Activated T-helper 2 cell treated with anti-CD3 and anti-CD28 coated beads, Interferon-gamma antibody, Interleukin-2, Interleukin-4, amounts not matched to agents 10 μg/mL and 5 μg/mL and 100 μg/mL, durations not matched to agents 14 hours and 24 hours and 36 hours (primary cell): ENCODE results near the gene RGS6. TPM values are rescaled to one million over a fixed set of nuclear protein-coding genes. Genes with fewer than 3 reads are reported as not detected.

Source experiments
- DNase-seq: peaks from one replicate; pipeline ENCODE4 v3.0.0; 2021; ENCODE audit warnings: low spot score
- H3K27ac Mint-ChIP-seq: one replicate; pipeline ENCODE4 v1.8.0; 2021; ENCODE audit warnings: mixed read lengths
- H3K27me3 Mint-ChIP-seq: one replicate; pipeline ENCODE4 v1.8.0; 2021; ENCODE audit warnings: low read depth, mixed read lengths
- H3K36me3 Mint-ChIP-seq: one replicate; pipeline ENCODE4 v1.8.0; 2021; ENCODE audit warnings: low read depth, mixed read lengths
- H3K4me1 Mint-ChIP-seq: one replicate; pipeline ENCODE4 v1.8.0; 2021; ENCODE audit warnings: low read depth, mixed read lengths
- H3K4me3 Mint-ChIP-seq: one replicate; pipeline ENCODE4 v1.8.0; 2021; ENCODE audit warnings: low read depth, mild to moderate bottlenecking, moderate library complexity, mixed read lengths
- H3K9me3 Mint-ChIP-seq: one replicate; pipeline ENCODE4 v1.8.0; 2021; ENCODE audit warnings: mixed read lengths
- intact Hi-C: fragments of 100-400 bp; cut with micrococcal nuclease; formaldehyde crosslinking; loops from one replicate; pipeline ENCODE4 v1.15.1; 2023
- total RNA-seq: library from RNA; stranded (reverse); gene quantifications from 2 replicates; pipeline ENCODE4 v1.2.3, GENCODE V29; 2022

The RGS6 gene
- total RNA-seq, 1 donor from 2014 or later, result 3.7 TPM

- intact Hi-C loops, result no loop called here
- Mint-ChIP-seq H3K36me3 (no peaks in the 10 kb centered on the region), H3K4me3 (no peak overlapping the region), H3K27me3 (peaks cover 28% of the 10 kb centered on the region), H3K9me3 (peaks cover 3% of the 10 kb centered on the region), H3K4me1 (peaks cover 27% of the 10 kb centered on the region), H3K27ac (no peak overlapping the region)
- DNase-seq, result no peak
These were observed 472.8 kb downstream of the RGS6 start for GRCh38 chr14:72404998-72405397.

- H3K9me3 Mint-ChIP-seq, result peaks cover 3% of the 10 kb centered on the region
- H3K4me3 Mint-ChIP-seq, result no peak overlapping the region
- intact Hi-C loops, result no loop called here
- no peak overlapping the region for H3K27ac Mint-ChIP-seq
- no peak for DNase-seq
- H3K36me3 Mint-ChIP-seq, result no peaks in the 10 kb centered on the region
- peaks cover 10% of the 10 kb centered on the region for H3K4me1 Mint-ChIP-seq
- peaks cover 34% of the 10 kb centered on the region for H3K27me3 Mint-ChIP-seq
These were observed 475.8 kb downstream of the RGS6 start for GRCh38 chr14:72408020-72408419.

- DNase-seq, result no peak
- intact Hi-C loops, result no loop called here
- H3K27me3 Mint-ChIP-seq, result peaks cover 31% of the 10 kb centered on the region
- peaks cover 6% of the 10 kb centered on the region for H3K4me1 Mint-ChIP-seq
- H3K9me3 Mint-ChIP-seq, result peaks cover 5% of the 10 kb centered on the region
- no peaks in the 10 kb centered on the region for H3K36me3 Mint-ChIP-seq
- H3K4me3 Mint-ChIP-seq, result no peak overlapping the region
- no peak overlapping the region for H3K27ac Mint-ChIP-seq
These were observed 476.8 kb downstream of the RGS6 start for GRCh38 chr14:72409047-72409446.

DNA sequence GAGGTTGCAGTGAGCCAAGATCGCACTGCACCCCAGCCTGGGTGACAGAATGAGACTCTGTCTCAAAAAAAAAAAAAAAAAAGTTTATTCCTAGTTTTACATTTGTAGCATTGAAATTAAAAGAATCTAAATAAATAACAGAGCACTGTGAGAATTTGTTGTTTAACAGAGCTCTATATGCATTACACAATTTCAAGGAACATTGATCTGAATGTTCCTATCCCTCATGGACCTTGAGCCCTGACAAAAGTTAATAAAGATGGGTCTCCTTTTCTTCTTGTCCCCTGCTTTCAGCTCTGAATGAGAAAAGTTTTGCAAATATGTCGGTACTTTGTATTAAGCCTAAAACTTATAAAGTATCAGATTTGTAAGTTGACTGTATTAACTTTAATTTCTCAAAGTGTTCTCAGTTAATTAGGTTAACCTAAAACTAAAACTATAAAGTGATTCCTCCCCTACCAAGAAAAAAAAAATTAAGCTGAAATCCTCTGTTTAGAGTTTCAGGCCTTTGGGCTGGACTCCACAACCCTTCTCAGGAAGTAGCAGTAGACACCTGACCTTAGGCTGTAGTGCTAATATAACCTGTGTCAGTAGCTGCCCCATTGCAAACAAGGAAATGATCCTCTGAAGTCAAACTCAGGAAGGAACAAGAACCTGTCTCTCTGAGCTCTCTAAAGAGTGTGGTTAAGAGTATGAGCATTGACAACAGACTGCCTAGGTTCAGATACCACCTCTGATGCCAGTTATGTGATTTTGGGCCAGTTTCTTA is 484.0 kb downstream of the RGS6 start:
- no peak for DNase-seq
- H3K27ac Mint-ChIP-seq, result no peak overlapping the region
- H3K4me1 Mint-ChIP-seq, result peaks cover 11% of the 10 kb centered on the region
- peaks cover 30% of the 10 kb centered on the region for H3K27me3 Mint-ChIP-seq
- H3K4me3 Mint-ChIP-seq, result no peak overlapping the region
- H3K36me3 Mint-ChIP-seq, result no peaks in the 10 kb centered on the region
- peaks cover 12% of the 10 kb centered on the region for H3K9me3 Mint-ChIP-seq
- intact Hi-C loops, result no loop called here

GRCh38 chr14:72416892-72417291 is 484.7 kb downstream of the RGS6 start:
- Mint-ChIP-seq H3K4me3 (no peak overlapping the region), H3K4me1 (peaks cover 14% of the 10 kb centered on the region), H3K27me3 (peaks cover 30% of the 10 kb centered on the region), H3K27ac (no peak overlapping the region), H3K9me3 (peaks cover 12% of the 10 kb centered on the region), H3K36me3 (no peaks in the 10 kb centered on the region)
- no peak for DNase-seq
- intact Hi-C loops, result no loop called here

GRCh38 chr14:72418806-72419205 is 486.6 kb downstream of the RGS6 start:
- peaks cover 26% of the 10 kb centered on the region for H3K27me3 Mint-ChIP-seq
- H3K9me3 Mint-ChIP-seq, result peaks cover 12% of the 10 kb centered on the region
- DNase-seq, result no peak
- H3K4me1 Mint-ChIP-seq, result peaks cover 16% of the 10 kb centered on the region
- H3K4me3 Mint-ChIP-seq, result no peak overlapping the region
- H3K27ac Mint-ChIP-seq, result no peak overlapping the region
- intact Hi-C loops, result no loop called here
- H3K36me3 Mint-ChIP-seq, result peaks cover 8% of the 10 kb centered on the region

- Mint-ChIP-seq H3K36me3 (peaks cover 8% of the 10 kb centered on the region), H3K27ac (no peak overlapping the region), H3K4me3 (no peak overlapping the region), H3K9me3 (peaks cover 8% of the 10 kb centered on the region), H3K27me3 (peaks cover 26% of the 10 kb centered on the region), H3K4me1 (peaks cover 16% of the 10 kb centered on the region)
- intact Hi-C loops, result no loop called here
- DNase-seq, result no peak
These were observed 487.1 kb downstream of the RGS6 start for GRCh38 chr14:72419226-72419775.

GRCh38 chr14:72420749-72421474 is 488.7 kb downstream of the RGS6 start:
- no peak overlapping the region for H3K4me3 Mint-ChIP-seq
- peak; percentile 71 for DNase-seq
- peaks cover 16% of the 10 kb centered on the region for H3K4me1 Mint-ChIP-seq
- peaks cover 8% of the 10 kb centered on the region for H3K36me3 Mint-ChIP-seq
- no peak overlapping the region for H3K27ac Mint-ChIP-seq
- peaks cover 27% of the 10 kb centered on the region for H3K27me3 Mint-ChIP-seq
- peaks cover 3% of the 10 kb centered on the region for H3K9me3 Mint-ChIP-seq
- intact Hi-C loops, result loop anchor here (5.0 kb wide), 2 partner anchors 129 to 489 kb away; partner anchors contain the start of gene RGS6

- intact Hi-C loops, result loop anchor here (5.0 kb wide), 2 partner anchors 132 to 492 kb away; partner anchors contain the start of gene RGS6
- H3K36me3 Mint-ChIP-seq, result peaks cover 21% of the 10 kb centered on the region
- no peak overlapping the region for H3K4me3 Mint-ChIP-seq
- peaks cover 11% of the 10 kb centered on the region for H3K4me1 Mint-ChIP-seq
- peaks cover 14% of the 10 kb centered on the region for H3K9me3 Mint-ChIP-seq
- no peak overlapping the region for H3K27ac Mint-ChIP-seq
- peaks cover 30% of the 10 kb centered on the region for H3K27me3 Mint-ChIP-seq
- DNase-seq, result no peak
These were observed 491.7 kb downstream of the RGS6 start for GRCh38 chr14:72423957-72424356.

- intact Hi-C loops, result no loop called here
- no peak overlapping the region for H3K27ac Mint-ChIP-seq
- peaks cover 11% of the 10 kb centered on the region for H3K27me3 Mint-ChIP-seq
- H3K9me3 Mint-ChIP-seq, result peaks cover 30% of the 10 kb centered on the region
- DNase-seq, result no peak
- H3K4me1 Mint-ChIP-seq, result peaks cover 17% of the 10 kb centered on the region
- H3K4me3 Mint-ChIP-seq, result no peak overlapping the region
- H3K36me3 Mint-ChIP-seq, result peaks cover 49% of the 10 kb centered on the region
These were observed 498.2 kb downstream of the RGS6 start for GRCh38 chr14:72430457-72430856.

DNA sequence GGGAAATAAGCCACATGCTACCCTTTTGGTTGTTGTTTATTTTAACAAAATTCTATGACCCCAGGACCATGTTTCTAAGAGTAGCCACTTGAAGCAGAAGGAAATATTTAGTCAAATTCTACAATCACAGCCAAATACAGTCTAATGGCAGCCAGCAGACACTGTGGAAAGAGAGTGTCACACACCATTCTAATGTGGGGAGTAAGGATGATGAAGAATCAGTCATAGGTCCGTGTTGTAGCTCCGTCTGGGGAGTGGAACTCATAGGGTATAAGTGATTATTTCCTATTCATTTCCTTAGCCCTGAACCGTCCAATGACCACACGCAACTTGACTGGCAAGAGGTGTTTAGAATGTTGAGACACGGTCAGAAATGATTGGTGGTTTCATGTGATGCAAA is 500.5 kb downstream of the RGS6 start:
- H3K9me3 Mint-ChIP-seq, result peaks cover 24% of the 10 kb centered on the region
- H3K4me3 Mint-ChIP-seq, result no peak overlapping the region
- H3K36me3 Mint-ChIP-seq, result peaks cover 59% of the 10 kb centered on the region
- DNase-seq, result no peak
- peaks cover 34% of the 10 kb centered on the region for H3K4me1 Mint-ChIP-seq
- no peak overlapping the region for H3K27ac Mint-ChIP-seq
- intact Hi-C loops, result no loop called here
- peaks cover 7% of the 10 kb centered on the region for H3K27me3 Mint-ChIP-seq

GRCh38 chr14:72433511-72433910 is 501.3 kb downstream of the RGS6 start:
- H3K4me1 Mint-ChIP-seq, result peaks cover 42% of the 10 kb centered on the region
- DNase-seq, result no peak

GRCh38 chr14:72434856-72435255 is 502.6 kb downstream of the RGS6 start:
- intact Hi-C loops, result loop anchor here (5.0 kb wide), 1 partner anchor 157 kb away; no protein-coding TSS in a partner anchor
- peaks cover 55% of the 10 kb centered on the region for H3K4me1 Mint-ChIP-seq
- H3K36me3 Mint-ChIP-seq, result peaks cover 52% of the 10 kb centered on the region
- peaks cover 2% of the 10 kb centered on the region for H3K27me3 Mint-ChIP-seq
- no peak for DNase-seq
- no peak overlapping the region for H3K4me3 Mint-ChIP-seq
- H3K9me3 Mint-ChIP-seq, result peaks cover 8% of the 10 kb centered on the region
- H3K27ac Mint-ChIP-seq, result no peak overlapping the region

More at GRCh38 chr14:72433511-72433910, 501.3 kb downstream of the RGS6 start:
- peaks cover 17% of the 10 kb centered on the region for H3K9me3 Mint-ChIP-seq
- intact Hi-C loops, result no loop called here
- H3K27ac Mint-ChIP-seq, result no peak overlapping the region
- H3K27me3 Mint-ChIP-seq, result peaks cover 2% of the 10 kb centered on the region
- H3K4me3 Mint-ChIP-seq, result no peak overlapping the region
- peaks cover 57% of the 10 kb centered on the region for H3K36me3 Mint-ChIP-seq
